PC-9 (cell line): Measurements from ENCODE around the gene TOM1. TPM values are rescaled to one million over a fixed set of nuclear protein-coding genes. Genes with fewer than 3 reads are reported as not detected.

Experiments used
- BruUV-seq: library from RNA; stranded (reverse); fragments of 400-500 nt; replicated peaks from 2 replicates; lab custom pipeline; 2021; lab: Mats Ljungman, UMichigan
- CTCF ChIA-PET: fragments of 300-600 bp; sonication (Branson Sonifier 250); formaldehyde crosslinking; loops from one replicate; lab custom pipeline; 2022; ENCODE audit warnings: antibody characterized with exemption; lab: Charles Lee
- POLR2A ChIA-PET: fragments of 300-600 bp; sonication (Branson Sonifier 250); formaldehyde crosslinking; loops from one replicate; lab custom pipeline; 2022; ENCODE audit warnings: antibody characterized with exemption; ENCODE audit not compliant: unreplicated experiment; lab: Charles Lee
- DNase-seq, 2 experiments: peaks; one replicate each; pipeline versions ENCODE4 v3.0.0 to v3.0.0-alpha.2; 2015 to 2022; ENCODE audit warnings: mixed read lengths in 1 of 2
- H2AFZ ChIP-seq: fragments of 200-600 bp; sonication (generic); 2 replicates; pipeline ENCODE4 v1.8.1; 2017; ENCODE audit warnings: antibody characterized with exemption
- H3F3A ChIP-seq: fragments of 200-600 bp; sonication (generic); 2 replicates; pipeline ENCODE4 v1.8.1; 2017; ENCODE audit warnings: antibody characterized with exemption, mild to moderate bottlenecking, low read depth; ENCODE audit not compliant: insufficient read depth
- H3K27ac ChIP-seq: fragments of 200-600 bp; sonication (generic); 2 replicates; pipeline ENCODE4 v1.6.1; 2016; ENCODE audit warnings: mixed run types
- H3K27me3 ChIP-seq: fragments of 200-600 bp; sonication (generic); 2 replicates; pipeline ENCODE4 v1.6.1; 2016; ENCODE audit warnings: low read depth, mixed run types; ENCODE audit not compliant: insufficient read depth
- H3K36me3 ChIP-seq: fragments of 200-600 bp; sonication (generic); 2 replicates; pipeline ENCODE4 v1.6.1; 2016; ENCODE audit warnings: low read depth, mixed run types
- H3K4me1 ChIP-seq: fragments of 200-600 bp; sonication (generic); replicated peaks from 2 replicates; pipeline ENCODE4 v1.6.1; 2016; ENCODE audit warnings: mixed run types; ENCODE audit not compliant: insufficient read depth
- H3K4me2 ChIP-seq: fragments of 200-600 bp; sonication (generic); 2 replicates; pipeline ENCODE4 v1.6.1; 2017; ENCODE audit warnings: mixed run types
- H3K4me3 ChIP-seq: fragments of 200-600 bp; sonication (generic); 2 replicates; pipeline ENCODE4 v1.6.1; 2016; ENCODE audit warnings: mixed run types
- H3K79me2 ChIP-seq: fragments of 200-600 bp; sonication (generic); 2 replicates; pipeline ENCODE4 v1.6.1; 2017; ENCODE audit warnings: low read depth, mixed run types
- H3K9me2 ChIP-seq: fragments of 200-600 bp; sonication (generic); 2 replicates; pipeline ENCODE4 v1.8.1; 2017; ENCODE audit warnings: mild to moderate bottlenecking; ENCODE audit not compliant: insufficient read depth
- H3K9me3 ChIP-seq: fragments of 200-600 bp; sonication (generic); 2 replicates; pipeline ENCODE4 v1.8.1; 2016; ENCODE audit warnings: low read depth; ENCODE audit not compliant: insufficient read depth
- H4K20me1 ChIP-seq: fragments of 200-600 bp; sonication (generic); 2 replicates; pipeline ENCODE4 v1.8.1; 2017; ENCODE audit not compliant: insufficient read depth
- CTCF ChIP-seq: fragments of 200-600 bp; sonication (generic); conservative IDR thresholded peaks from 2 replicates; pipeline ENCODE4 v1.6.1; 2017; ENCODE audit warnings: mixed run types, antibody characterized with exemption, mild to moderate bottlenecking, moderate library complexity
- intact Hi-C: fragments of 100-400 bp; cut with micrococcal nuclease; formaldehyde crosslinking; loops from one replicate; pipeline ENCODE4 v1.10.0; 2022; ENCODE audit not compliant: unreplicated experiment
- microRNA-seq: library from miRNA; unstranded; fragments of <30 nt; microRNA quantifications from one replicate; pipeline ENCODE4 v1.2.0, GENCODE V29; 2021; ENCODE audit warnings: borderline number of aligned reads, borderline replicate concordance
- total RNA-seq: library from RNA; stranded (reverse); gene quantifications from 2 replicates; pipeline ENCODE4 v1.2.3, GENCODE V29; 2021

Gene TOM1
- total RNA-seq, 1 experiment from 2014 or later: 43.6 TPM

GRCh38 chr22:35397095-35397904 is 97.6 kb downstream of the TOM1 start:
- ChIA-PET CTCF (no interaction called here), POLR2A (no interaction called here)
- intact Hi-C loops: loop anchor here (5.0 kb wide), 1 partner anchor 45 kb away; no protein-coding TSS in a partner anchor
- no peak for DNase-seq
- Histone ChIP-seq H3K79me2 (peaks cover 20% of the 10 kb centered on the region), H2AFZ (no peak overlapping the region), H3K4me2 (no peak overlapping the region), H3K36me3 (no peaks in the 10 kb centered on the region), H3F3A (peaks cover 24% of the 10 kb centered on the region; the same call in 1 of the 2 replicates), H4K20me1 (no peaks in the 10 kb centered on the region), H3K9me2 (no peaks in the 10 kb centered on the region), H3K4me3 (no peak overlapping the region), H3K9me3 (no peaks in the 10 kb centered on the region), H3K27me3 (no peaks in the 10 kb centered on the region), H3K27ac (no peak overlapping the region), H3K4me1 (peaks cover 9% of the 10 kb centered on the region)
- TF ChIP-seq CTCF: no peak
- BruUV-seq: no TSS peak

Small RNA genes lying within 50 kb of the gene (microRNA-seq; reads per million reads assigned to microRNA genes)
- 8.1 reads per million, percentile 9 among the genes with 10 or more reads in this experiment for gene MIR3909
- gene MIR6069: not detected

Other genes with a start within 250 kb of the TOM1 start
- gene ISX, start 233.7 kb upstream of the TOM1 start, total RNA-seq: not detected in 2 replicates
- 29.2 and 31.1 TPM in 2 replicates for gene HMGXB4, start 42.4 kb upstream of the TOM1 start, total RNA-seq
- gene HMOX1, start 81.2 kb downstream of the TOM1 start, total RNA-seq: 18.4 and 23.7 TPM in 2 replicates
- 71.7 and 115 TPM in 2 replicates for gene MCM5, start 100.2 kb downstream of the TOM1 start, total RNA-seq
- 0.70 and 0.95 TPM in 2 replicates for gene RASD2, start 240.9 kb downstream of the TOM1 start, total RNA-seq